ENCODE data around the gene UBE3C.
"Not testable (repeated sequence)": the region's sequence is repeated elsewhere in the genome, so short reads cannot be mapped to it uniquely, and the experiment has no call there.

Gene UBE3C

DNA sequence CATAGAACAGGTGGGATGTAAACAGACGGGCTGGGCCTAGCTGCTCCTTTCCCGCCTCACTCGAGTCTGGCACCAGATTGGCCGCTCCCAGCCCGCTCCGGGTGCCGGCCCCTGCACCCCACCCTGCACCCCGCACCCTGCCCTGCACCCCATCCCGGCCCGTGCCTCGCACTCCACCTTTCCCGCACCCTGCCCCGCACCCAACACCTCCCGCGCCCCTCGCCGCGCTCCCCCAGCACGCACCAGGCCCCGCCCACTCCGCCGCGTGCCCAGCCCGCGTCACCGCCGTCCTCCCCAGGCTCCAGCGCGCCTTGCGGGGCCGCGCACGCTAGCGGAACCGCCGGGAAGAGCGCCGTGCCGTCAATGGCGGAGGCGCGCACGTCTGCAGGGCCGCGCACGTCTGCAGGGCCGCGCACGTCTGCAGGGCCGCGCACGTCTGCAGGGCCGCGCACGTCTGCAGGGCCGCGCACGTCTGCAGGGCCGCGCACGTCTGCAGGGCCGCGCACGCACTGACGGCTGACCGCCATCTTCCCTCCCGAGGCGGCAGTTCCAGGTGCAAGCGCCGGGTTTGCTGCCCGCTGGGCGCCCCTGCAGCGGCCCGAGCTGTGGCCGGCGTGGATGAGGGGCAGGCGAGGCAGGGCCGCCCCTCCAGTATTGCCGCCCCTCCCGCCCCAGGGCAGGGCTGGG lies at the start of gene UBE3C:
Gene UBE3C (plus strand): TSS at position 503 of the 687 bp plus-strand sequence. CDS start 347 bp downstream, outside the sequence.
- DNase-seq = peak; percentile 62 to 72

DNA sequence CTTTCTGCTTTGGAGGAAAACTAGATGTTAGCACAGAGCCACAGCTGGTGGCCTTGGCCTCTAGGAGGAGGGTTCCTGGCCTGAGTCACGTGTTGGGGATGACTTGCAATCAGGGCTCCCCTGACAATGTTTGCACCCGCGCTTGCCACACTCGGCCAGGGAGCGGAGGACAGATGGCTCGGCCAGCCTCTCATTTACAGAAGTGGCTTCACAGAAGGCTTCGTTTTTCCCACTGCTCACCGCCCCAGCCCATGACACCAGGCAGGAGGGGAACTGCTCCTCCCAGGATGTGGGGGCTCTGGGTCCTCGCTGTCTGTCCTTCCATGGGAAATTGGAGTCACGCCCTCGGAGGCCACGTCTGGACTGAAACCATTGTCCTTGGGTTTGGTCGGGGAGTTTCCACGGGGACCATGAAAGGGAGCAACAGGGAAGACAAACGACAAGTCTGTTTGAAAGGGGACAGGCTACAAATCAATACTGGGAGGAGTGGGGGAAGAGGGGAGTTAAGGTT lies 49.6 kb upstream of the UBE3C start:
- no peak for DNase-seq

DNA sequence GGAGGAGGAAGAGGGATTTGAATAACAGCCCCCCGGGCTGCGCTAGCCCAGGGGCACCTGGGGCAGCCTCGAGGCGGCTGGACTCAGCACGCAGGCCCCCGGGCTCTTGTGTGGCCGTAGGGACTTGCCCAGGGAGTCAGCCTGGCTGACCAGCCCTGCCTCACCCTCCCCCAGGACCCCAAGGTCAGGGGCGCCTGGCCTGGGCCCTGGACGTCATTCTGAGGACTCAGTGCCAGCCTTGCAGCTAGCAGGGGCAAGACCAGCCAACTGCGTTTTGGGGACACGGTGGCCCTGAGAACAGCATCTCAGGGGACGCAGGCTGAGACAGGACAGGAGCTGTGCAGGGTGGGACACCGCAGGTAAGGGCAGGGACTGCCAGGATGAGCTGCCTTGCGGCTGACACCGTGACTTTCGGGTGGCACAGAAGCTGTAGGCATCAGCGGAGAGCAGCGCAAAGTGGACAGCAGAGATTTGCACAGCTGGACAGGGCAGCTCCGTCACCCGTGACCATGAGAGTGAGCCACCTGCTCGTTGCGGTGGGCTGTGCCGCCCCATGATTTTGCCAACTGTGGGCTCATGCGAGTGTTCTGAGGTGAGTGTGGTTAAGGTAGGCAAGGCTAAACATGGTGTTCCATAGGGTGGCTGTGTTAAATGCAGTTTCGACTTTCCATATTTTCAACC lies 48.1 kb upstream of the UBE3C start:
- DNase-seq = no peak

DNA sequence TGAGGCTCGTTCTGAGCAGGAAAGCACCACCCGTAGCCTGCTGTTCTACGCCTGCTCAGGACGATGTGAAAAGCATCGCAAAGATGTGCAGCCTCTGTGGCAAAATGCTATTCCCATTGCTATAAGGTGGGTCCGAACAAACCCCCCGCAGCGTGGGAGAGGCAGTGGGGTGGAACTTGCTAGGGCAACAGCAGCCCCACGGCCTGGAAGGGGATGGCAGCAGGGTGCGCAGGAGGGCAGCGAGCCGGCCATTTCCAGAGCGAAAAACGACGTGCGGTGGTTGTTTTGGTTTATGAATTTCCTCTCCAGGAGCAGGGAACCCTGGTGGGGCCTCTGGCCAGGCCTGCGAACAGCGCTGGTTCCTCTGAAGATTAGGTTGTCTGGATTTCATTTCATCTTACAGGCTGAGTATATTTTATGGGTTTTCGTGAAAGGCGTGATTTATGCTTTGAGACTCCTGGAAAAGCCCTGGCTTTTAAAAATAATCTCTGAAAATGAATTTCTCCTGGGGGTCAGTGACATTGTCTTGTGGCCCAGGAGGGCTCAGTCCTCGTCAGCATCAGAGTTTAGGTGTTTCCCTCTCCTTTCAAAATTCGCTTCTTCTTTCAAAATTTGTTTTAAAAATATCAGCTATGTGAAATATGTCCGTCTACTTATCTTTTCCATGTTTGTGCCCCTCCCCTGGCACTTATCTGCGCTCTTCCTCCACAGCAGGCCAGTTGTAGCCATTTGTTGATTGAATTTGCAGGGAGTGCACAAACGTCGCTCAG lies 42.3 kb upstream of the UBE3C start:
- no peak for DNase-seq

DNA sequence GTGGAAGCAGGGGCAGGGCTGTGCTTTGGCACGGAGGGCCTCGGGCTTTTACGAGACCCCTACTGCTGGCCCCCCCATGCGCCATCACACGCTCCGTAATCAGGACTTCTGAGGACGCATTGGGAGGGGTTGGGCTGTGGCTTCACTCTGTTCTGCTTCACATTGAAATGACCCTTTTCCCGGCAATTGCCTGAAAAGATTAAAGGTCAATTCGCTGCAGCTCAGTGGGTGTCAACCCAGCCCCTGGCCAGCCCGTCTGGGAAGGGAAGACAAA lies 41.7 kb upstream of the UBE3C start:
- no peak for DNase-seq

DNA sequence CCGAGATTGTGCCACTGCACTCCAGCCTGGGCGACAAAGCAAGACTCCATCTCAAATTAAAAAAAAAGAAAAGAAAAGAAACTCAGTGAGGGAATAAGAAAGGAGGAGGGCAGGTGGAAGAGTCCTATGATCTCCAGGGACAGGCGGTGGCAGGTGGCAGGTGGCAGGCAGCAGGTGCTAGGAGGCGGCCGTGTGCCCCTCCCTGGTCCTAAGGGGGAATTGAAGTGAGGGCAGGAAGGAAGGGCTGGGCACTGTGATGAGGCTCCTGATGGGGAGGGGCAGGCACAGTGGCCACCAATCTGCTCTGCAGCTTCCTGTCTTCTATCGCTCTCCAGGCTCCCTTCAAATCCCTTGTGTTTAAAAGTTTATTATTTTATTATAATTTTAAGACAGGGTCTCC lies 41.2 kb upstream of the UBE3C start:
- DNase-seq = no peak

DNA sequence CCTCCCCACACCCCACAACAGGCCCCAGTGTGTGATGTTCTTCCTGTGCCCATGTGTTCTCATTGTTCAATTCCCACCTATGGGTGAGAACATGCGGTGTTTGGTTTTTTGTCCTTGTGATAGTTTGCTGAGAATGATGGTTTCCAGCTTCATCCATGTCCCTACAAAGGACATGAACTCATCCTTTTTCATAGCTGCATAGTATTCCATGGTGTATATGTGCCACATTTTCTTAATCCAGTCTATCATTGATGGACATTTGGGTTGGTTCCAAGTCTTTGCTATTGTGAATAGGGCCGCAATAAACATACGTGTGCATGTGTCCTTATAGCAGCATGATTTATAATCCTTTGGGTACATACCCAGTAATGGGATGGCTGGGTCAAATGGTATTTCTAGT lies 38.7 kb upstream of the UBE3C start:
- not testable (repeated sequence) for DNase-seq

DNA sequence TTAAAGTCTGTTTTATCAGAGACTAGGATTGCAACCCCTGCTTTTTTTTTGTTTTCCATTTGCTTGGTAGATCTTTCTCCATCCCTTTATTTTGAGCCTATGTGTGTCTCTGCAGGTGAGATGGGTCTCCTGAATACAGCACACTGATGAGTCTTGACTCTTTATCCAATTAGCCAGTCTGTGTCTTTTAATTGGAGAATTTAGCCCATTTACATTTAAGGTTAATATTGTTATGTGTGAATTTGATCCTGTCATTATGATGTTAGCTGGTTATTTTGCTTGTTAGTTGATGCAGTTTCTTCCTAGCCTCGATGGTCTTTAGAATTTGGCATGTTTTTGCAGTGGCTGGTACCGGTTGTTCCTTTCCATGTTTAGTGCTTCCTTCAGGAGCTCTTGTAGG lies 35.1 kb upstream of the UBE3C start:
- DNase-seq = not testable (repeated sequence)

DNA sequence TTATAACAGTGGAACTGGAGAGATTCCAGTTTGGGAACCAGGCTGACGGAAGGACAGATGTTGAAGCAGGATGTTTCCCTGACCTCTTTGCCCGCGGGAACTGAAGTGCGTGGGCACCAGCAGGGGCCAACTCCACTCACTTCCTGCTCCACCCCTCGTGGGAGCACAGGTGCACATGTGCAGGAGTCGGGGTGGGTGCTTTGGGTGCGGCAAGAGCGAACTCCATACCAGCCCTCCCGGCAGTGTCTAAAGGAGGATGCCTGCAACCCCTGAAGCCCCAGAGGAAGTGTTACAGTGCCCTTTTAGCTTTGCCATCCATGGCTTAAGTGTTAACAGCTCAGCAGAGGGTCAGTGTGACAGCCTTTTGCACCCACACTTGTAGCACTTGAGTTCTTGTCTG lies 27.4 kb upstream of the UBE3C start:
- DNase-seq = no peak

DNA sequence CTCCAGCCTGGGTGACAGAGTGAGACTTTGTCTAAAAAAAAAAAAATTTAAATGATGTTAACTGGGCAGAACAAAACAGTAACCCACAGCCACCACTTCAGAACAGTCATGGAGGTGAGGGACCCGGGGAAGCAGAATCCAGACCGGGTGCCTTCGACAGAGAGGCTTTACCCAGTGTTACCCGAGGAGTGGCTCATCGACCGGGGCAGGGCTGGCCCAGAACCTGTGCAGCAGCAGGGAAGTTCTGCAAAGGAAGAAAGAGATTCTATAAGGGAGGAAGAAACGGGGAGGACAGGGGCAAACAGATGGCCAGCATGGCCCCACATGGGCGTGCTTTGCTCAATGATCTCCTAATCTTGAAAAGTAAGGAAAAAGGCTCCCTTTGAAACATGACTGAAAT lies 26.0 kb upstream of the UBE3C start:
- DNase-seq = no peak

DNA sequence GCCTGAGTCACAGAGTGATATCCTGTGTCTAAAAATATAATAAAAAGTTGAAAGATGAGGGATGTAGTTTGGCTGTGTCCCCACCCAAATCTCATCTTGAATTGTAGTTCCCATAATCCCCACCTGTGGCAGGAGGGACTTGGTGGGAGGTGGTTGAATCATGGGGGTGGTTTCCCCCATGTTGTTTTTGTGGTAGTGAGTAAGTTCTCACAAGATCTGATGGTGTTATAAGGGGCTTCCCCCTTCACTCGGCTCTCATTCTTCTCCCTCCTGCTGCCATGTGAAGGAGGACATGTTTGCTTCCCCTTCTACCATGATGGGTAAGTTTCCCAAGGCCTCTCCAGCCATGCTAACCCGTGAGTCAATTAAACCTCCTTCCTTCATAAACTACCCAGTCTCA lies 25.1 kb upstream of the UBE3C start:
- no peak for DNase-seq

DNA sequence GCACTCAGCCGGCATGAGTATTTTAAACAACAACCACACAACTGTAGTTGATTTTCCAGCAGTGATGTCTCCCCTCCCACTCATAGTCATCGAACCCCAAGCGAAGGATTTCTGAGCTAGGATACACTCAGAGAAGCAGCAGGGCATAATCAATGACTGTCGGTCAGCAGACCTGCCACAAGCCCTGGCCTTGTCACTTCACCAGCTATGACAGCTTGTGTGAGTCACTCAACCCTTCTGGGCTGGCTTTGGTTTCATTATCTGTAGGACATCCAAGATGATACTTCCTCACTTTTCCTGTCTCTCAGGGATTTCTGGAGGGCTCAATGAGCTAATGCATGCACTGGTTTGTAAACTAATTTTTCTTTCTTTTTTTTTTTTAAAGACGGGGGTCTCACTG lies 22.0 kb upstream of the UBE3C start:
- DNase-seq = no peak

DNA sequence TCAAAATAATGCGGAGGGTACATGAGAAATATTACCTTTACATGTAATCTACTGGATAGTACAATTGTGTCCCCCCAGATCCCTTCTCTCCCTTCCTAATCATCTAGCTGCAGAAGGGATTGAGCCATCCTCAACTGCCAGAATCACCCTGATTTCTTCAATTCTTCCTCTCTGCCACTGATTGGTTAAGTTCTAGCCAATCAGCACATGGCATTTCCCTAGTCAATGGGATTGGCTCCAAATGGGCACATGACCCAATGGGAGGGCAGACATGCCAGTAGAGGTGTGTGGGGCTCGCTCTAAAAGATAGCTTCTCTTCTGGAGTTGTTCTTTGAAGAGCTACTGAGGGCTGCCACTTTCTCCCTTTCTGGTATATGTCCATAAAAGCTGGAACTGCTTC lies 20.9 kb upstream of the UBE3C start:
- no peak for DNase-seq

DNA sequence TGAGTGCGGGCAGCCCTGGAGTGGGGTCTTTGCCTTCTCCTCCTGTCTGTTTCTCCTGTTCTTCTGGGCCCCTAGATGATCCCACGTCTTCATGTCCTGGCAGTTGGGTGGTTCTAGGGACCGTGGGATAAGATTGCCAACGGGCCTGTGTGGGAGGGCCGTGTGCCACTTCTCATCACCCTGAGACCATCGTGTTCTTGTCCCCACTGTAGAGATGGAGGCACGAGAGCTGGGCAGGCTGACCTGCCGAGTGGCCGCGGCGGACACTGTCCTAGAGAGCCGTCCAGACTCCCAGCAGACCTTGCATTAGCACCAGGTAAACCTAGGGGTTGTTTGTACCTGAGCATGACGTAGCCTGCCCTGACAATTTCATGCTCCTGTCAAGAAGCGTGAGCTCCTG lies 18.5 kb upstream of the UBE3C start:
- DNase-seq = no peak

DNA sequence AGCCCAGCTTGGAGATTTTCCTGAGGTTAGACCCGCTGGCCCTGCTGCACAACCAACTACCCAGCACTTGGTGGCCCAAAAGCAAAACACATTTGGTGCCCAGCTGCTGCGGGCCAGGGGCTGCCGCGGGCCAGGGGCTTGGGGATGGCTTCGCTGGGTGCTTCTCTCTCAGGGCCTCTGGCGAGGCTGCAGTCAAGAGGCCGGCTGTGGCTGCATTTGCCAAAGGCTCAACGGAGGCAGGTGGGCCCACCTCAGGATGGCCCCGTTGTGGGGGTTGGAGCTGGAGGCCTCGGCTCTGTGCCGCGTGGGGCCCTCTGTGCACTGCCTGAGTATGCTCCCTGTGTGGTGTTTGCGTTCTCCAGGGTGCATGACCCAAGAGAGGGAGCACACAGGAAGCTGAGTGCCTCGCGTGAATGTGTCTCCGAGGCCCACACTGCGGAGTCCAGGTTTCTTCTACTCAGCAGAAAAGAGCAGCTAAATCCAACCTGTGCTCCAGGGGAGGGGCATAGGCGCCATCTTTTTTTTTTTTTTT lies 17.5 kb upstream of the UBE3C start:
- no peak for DNase-seq

DNA sequence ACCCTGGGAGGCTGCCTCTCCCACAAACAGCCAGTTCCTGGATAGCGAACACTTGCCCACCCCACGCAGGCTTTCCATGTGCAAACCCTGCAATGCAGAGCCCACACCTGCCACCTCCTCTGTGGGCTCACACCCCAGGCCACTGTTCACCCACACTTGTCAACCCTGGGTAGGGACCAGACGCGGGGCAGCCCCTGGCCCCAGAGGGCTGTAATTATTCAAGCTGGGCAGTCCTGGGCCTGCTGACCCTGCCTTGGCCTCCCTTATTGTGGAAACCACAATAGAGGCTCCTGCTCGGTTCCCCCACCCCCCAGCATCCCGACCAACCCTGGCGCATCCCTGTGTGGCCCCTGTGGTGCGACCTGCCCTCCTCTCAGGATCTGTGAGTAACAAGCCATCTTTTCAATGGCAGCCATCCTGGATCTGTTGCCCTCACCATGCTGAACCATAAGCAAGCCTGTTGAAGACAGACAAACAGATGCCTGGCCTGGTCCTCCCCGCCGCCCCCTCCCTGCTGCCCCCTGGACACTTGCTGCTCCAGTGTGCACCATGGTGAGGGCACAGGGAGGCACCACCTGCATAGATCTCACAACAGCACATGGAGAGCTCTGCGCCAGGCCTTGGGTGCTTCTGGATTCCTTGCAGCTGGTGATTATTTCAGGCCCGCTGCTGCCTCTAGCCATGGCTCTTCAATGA lies 15.8 kb upstream of the UBE3C start:
- no peak for DNase-seq

DNA sequence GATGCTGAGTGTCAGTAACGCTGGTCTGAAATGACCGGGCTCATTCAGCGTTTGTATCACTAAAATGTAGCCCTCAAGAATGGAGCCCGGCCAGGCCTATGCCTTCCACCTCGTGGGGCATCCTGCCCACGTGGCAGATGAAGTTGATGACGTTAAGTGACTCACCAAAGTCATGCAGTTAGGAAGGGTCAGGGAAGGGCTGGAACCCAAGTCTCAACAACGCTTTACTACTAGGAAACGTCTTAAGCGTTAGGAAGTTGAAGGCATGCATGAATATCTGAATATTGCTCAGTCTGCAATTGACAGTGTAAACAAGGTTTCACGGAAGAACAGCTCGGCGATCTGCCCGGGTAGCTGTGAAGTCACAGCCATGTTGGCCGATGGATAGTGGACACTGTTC lies 14.0 kb upstream of the UBE3C start:
- DNase-seq = no peak

DNA sequence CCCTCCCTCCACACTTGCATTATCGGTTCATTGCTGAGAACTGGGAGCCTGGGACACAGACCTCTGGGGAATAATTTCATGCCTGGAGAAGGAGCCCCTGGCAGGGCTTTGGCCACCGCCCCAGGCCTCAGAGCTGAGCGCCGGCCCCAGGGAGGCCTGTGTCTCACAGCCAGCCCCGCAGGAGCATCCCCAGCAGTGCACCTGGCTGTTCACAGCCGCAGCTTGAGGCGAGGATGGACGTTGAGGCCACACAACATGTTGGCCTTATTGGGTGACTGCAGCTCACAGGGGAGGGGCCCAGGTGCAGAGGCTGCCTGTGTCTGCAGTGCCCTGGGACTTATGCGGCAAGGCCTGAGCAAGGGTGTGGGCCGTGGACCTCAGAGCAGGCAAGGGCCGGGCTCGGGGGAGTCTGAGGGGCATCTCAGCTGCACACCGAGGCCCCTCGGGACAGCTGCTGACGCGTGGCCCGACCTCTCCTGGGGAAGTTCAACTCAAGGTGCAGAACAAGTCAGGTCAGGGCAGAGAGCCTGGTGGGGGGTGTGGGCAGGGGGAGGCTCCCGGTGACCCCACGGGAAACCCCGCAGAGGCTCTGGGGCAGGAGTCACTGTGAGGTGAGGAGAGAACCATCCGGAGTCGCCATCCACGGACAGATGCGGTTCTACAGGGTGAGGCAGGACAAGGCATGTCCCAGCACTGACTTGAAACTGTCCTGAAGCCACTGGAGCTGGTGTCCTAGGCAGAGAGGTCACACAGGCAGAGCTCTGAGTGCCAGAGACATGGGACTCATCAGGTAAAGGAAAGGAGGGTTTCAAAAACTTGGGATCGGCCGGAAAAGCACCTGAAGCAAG lies 13.1 kb upstream of the UBE3C start:
- DNase-seq = no peak

DNA sequence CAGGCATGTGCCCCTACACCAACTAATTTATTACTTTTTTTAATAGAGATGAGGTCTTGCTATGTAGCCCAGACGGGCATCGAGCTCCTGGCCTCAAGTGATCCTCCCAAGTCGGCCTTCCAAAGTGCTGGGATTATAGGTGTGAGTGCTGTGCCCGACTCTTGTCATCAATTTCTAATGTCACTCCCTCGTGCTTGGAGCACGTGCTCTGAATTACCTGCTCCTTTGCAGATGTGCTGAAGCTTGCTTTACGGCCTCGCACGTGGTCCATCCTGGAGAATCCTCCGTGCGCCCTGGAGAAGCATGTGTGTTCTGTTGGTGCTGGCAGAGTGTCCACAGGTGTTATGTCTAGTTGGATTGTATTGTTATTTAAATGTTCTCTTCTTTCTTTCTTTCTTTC lies 11.8 kb upstream of the UBE3C start:
- DNase-seq = no peak

DNA sequence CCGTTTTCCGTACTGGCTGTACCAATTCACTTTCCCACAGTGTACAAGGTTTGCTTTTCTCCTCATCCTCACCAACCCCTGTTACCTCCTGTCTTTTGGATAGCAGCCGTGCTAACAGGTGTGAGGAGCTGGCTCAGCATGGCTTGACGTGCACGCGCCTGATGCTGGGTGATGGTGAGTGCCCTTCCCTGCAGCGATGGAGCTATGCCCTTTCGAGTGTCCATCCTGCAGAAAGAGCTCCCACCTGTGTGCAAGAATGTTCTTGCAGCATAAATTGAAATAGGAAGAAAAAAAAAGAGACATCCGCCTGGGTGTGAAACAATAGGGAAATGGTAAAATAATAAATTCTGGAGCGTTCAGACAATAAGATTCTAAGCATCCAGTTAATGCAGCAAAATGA lies 9.5 kb upstream of the UBE3C start:
- DNase-seq = no peak

DNA sequence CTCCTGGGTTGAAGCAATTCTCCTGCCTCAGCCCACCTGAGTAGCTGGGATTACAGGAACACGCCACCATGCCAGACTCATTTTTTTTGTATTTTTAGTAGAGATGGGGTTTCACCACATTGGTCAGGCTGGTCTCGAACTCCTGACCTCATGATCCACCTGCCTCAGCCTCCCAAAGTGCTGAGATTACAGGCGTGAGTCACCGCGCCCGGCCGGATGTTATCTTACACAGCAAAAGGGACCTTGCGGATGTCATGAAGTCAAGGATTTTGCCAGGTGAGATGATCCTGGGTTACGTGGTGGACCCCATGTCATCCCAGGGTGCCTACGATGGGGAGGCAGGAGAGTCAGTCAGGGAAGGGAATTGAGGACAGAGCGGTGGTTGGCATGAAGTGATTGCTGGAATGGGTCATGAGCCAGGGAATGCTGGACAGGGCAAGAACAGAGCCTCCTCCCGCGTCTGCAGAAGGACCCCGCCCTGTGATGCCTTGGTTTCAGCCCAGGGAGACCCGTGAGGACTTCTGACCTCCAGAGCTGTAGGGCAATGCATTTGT lies 8.7 kb upstream of the UBE3C start:
- DNase-seq = no peak

DNA sequence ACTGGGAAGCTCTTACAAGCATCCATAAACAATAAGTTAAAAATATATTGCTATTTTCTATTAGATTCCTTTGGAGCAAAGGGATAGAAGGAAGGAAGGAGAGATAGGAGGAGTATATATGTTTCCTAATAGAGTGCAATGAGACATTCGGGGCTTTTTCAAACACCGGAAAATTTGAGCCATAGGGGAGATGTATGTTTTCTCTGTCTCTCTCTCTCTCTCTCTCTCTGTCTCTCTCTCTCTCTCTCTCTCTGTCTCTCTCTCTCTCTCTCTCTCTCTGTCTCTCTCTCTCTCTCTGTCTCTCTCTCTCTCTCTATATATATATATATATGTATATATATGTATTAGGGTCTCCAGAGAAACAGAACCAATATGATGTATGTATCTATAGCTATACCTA lies 7.9 kb upstream of the UBE3C start:
- not testable (repeated sequence) for DNase-seq

Measured in AML-193 (cell line).